Measurements from ENCODE around the gene CAMK2N1. TPM values are rescaled to one million over a fixed set of nuclear protein-coding genes. Genes with fewer than 3 reads are reported as not detected.
A peak's percentile ranks its signal among the peaks of the same experiment; 100 is the strongest.

Gene CAMK2N1
- total RNA-seq, result 10 to 100 TPM in 2 of 3 donors, 1 to 10 TPM in 1; 5.6 to 26.9 (median 17.0) TPM

GRCh38 chr1:20485527-20486456 is at the start of gene CAMK2N1:
Gene CAMK2N1, minus strand, starts transcription at chr1:20486210. Its CDS starts 831 bp downstream, at chr1:20485379.
- peak within 1 kb of the TSS; percentile 94 to 95 for H3K27ac ChIP-seq
- TF ChIP-seq CTCF (IDR thresholded peaks at IDR 0.05), result no peak
- peak; percentile 17 for TF ChIP-seq POLR2A (IDR thresholded peaks at IDR 0.05)
- peak in 1 of 3 donors; percentile 5 for TF ChIP-seq POLR2AphosphoS5 (IDR thresholded peaks at IDR 0.05)
- H3K36me3 ChIP-seq, result no peaks in the 10 kb centered on the region
- H3K4me1 ChIP-seq, result peaks cover 0 to 12% of the 10 kb centered on the region in 2 donors
- no peaks in the 10 kb centered on the region for H3K27me3 ChIP-seq
- no peaks in the 10 kb centered on the region for H3K9me3 ChIP-seq
- intact Hi-C loops (cut with DNase I; ENCODE audit: low total_unique reads), result no loop called here
- DNase-seq (ENCODE audit: low spot score in 2 of 2), result peak; percentile 59 to 73
- H3K4me3 ChIP-seq, result peak within 1 kb of the TSS; percentile 69 to 88 (median 71)

GRCh38 chr1:20534659-20535417 is 48.8 kb upstream of the CAMK2N1 start:
- Histone ChIP-seq H3K9me3 (no peaks in the 10 kb centered on the region), H3K4me3 (no peak overlapping the region), H3K4me1 (no peaks in the 10 kb centered on the region), H3K27ac (no peak overlapping the region), H3K27me3 (no peaks in the 10 kb centered on the region), H3K36me3 (no peaks in the 10 kb centered on the region)
- intact Hi-C loops (cut with DNase I; ENCODE audit: low total_unique reads), result no loop called here
- no peak for DNase-seq (ENCODE audit: low spot score in 2 of 2)
- TF ChIP-seq POLR2AphosphoS5 (IDR thresholded peaks at IDR 0.05) (no peak), CTCF (IDR thresholded peaks at IDR 0.05) (no peak), POLR2A (IDR thresholded peaks at IDR 0.05) (no peak)

GRCh38 chr1:20533635-20534034 is 47.6 kb upstream of the CAMK2N1 start:
- no peaks in the 10 kb centered on the region for H3K4me1 ChIP-seq

GRCh38 chr1:20530901-20531300 is 44.9 kb upstream of the CAMK2N1 start:
- TF ChIP-seq POLR2AphosphoS5 (IDR thresholded peaks at IDR 0.05) (no peak), POLR2A (IDR thresholded peaks at IDR 0.05) (no peak), CTCF (IDR thresholded peaks at IDR 0.05) (no peak)
- no peak overlapping the region for H3K4me3 ChIP-seq
- H3K27me3 ChIP-seq, result peaks cover 0 to 7% of the 10 kb centered on the region in 2 donors
- H3K27ac ChIP-seq, result no peak overlapping the region
- no peaks in the 10 kb centered on the region for H3K36me3 ChIP-seq
- no peaks in the 10 kb centered on the region for H3K9me3 ChIP-seq
- intact Hi-C loops (cut with DNase I; ENCODE audit: low total_unique reads), result loop anchor here (1.0 kb wide), 1 partner anchor 24 kb away; no protein-coding TSS in a partner anchor
- DNase-seq (ENCODE audit: low spot score in 2 of 2), result no peak
- no peaks in the 10 kb centered on the region for H3K4me1 ChIP-seq

More at GRCh38 chr1:20533635-20534034, 47.6 kb upstream of the CAMK2N1 start:
- DNase-seq (ENCODE audit: low spot score in 2 of 2), result no peak
- intact Hi-C loops (cut with DNase I; ENCODE audit: low total_unique reads), result no loop called here
- no peaks in the 10 kb centered on the region for H3K9me3 ChIP-seq
- H3K27me3 ChIP-seq, result peaks cover 0 to 7% of the 10 kb centered on the region in 2 donors
- no peak overlapping the region for H3K4me3 ChIP-seq
- TF ChIP-seq POLR2A (IDR thresholded peaks at IDR 0.05), result no peak
- no peak for TF ChIP-seq CTCF (IDR thresholded peaks at IDR 0.05)
- TF ChIP-seq POLR2AphosphoS5 (IDR thresholded peaks at IDR 0.05), result no peak
- no peaks in the 10 kb centered on the region for H3K36me3 ChIP-seq
- no peak overlapping the region for H3K27ac ChIP-seq
